Stomach (tissue), 9 donors: ENCODE measurements around the gene NYNRIN. TPM values are rescaled to one million over a fixed set of nuclear protein-coding genes. Genes with fewer than 3 reads are reported as not detected.
A peak's percentile ranks its signal among the peaks of the same experiment; 100 is the strongest.

ENCODE experiments used
- DNase-seq, 2 donors: peaks; one replicate each; pipeline versions ENCODE4 v3.0.0 to v3.0.0-alpha.2; 2013 to 2019
- H3K27ac ChIP-seq, 5 donors: fragments of 200-600 bp in 4 of 5; sonication (generic) in 4 of 5; one replicate each; pipeline ENCODE4 v1.5.1; 2013 to 2019; ENCODE audit warnings: mild to moderate bottlenecking in 1 of 5, moderate library complexity in 1 of 5
- H3K27me3 ChIP-seq, 3 donors: fragments of 200-600 bp; sonication (generic); one replicate each; pipeline ENCODE4 v1.5.1; 2017 to 2019; ENCODE audit warnings: mixed run types in 1 of 3
- H3K36me3 ChIP-seq, 4 donors: fragments of 200-600 bp; sonication (generic); 1 replicate in 3 of 4; 2 replicates in 1 of 4; pipeline ENCODE4 v1.5.1; 2016 to 2019
- H3K4me1 ChIP-seq, 4 donors: fragments of 200-600 bp; sonication (generic); one replicate each; pipeline ENCODE4 v1.5.1; 2016 to 2019
- H3K4me3 ChIP-seq, 4 donors: fragments of 200-600 bp; sonication (generic) in 3 of 4; one replicate each; pipeline ENCODE4 v1.5.1; 2016 to 2019; ENCODE audit warnings: mild to moderate bottlenecking in 1 of 4
- H3K9me3 ChIP-seq, 4 donors: fragments of 200-600 bp; sonication (generic); one replicate each; pipeline ENCODE4 v1.5.1; 2016 to 2019
- EP300 ChIP-seq: sonication (generic); formaldehyde crosslinking; IDR thresholded peaks from one replicate; pipeline ENCODE4 v1.6.1; 2017; ENCODE audit warnings: antibody characterized with exemption
- POLR2A ChIP-seq, 4 donors: fragments of 450-650 bp; IDR thresholded peaks; one replicate each; pipeline ENCODE4 v1.6.1; 2016; ENCODE audit warnings: antibody characterized with exemption in 4 of 4, control low read depth in 2 of 4, mild to moderate bottlenecking in 1 of 4, moderate library complexity in 1 of 4
- POLR2AphosphoS5 ChIP-seq, 3 donors: sonication (generic); formaldehyde crosslinking; IDR thresholded peaks; one replicate each; pipeline ENCODE4 v1.6.1; 2016; ENCODE audit warnings: antibody characterized with exemption in 3 of 3
- WGBS, 5 donors: extraction: QIAGEN DNeasy Blood & Tissue Kit in 3 of 5; methylation state at CpG; one replicate each; pipeline versions ENCODE4 v1.1.5 to v1.1.7; 2013 to 2018; 5-methylcytosine and 5-hydroxymethylcytosine counted together
- intact Hi-C: fragments of 100-400 bp; cut with DNase I; formaldehyde crosslinking; loops from one replicate; pipeline ENCODE4 v1.15.1; 2023; ENCODE audit warnings: low total_unique reads
- polyA plus RNA-seq, 3 donors: library from polyadenylated mRNA; stranded (reverse); fragments of 200-250 nt; gene quantifications; one replicate each; pipeline ENCODE4 v1.2.3, GENCODE V29; 2013
- total RNA-seq, 5 donors: library from RNA; depleted of rRNA; stranded (reverse); fragments of >200 nt; gene quantifications; one replicate each; pipeline versions ENCODE4 v1.1.0 to v1.2.3, GENCODE V29; 2014 to 2016
- TF ChIP-seq, protein P1 (sequence below), 7 experiments: fragments of 450-650 bp in 4 of 7; fragments of 200-600 bp in 3 of 7; sonication (generic) in 3 of 7; IDR thresholded peaks; one replicate each; pipeline ENCODE4 v1.5.1; 2016 to 2019; ENCODE audit warnings: antibody characterized with exemption in 7 of 7, control low read depth in 2 of 7, mild to moderate bottlenecking in 1 of 7
- donor health status: healthy with polysubstance abuse.
- donor health status: Bipolar disorder and iron deficiency.
- donor health status: healthy.

Gene NYNRIN
- total and polyA plus RNA-seq, 8 donors, result 2.3 to 16.0 (median 4.3) TPM

DNA sequence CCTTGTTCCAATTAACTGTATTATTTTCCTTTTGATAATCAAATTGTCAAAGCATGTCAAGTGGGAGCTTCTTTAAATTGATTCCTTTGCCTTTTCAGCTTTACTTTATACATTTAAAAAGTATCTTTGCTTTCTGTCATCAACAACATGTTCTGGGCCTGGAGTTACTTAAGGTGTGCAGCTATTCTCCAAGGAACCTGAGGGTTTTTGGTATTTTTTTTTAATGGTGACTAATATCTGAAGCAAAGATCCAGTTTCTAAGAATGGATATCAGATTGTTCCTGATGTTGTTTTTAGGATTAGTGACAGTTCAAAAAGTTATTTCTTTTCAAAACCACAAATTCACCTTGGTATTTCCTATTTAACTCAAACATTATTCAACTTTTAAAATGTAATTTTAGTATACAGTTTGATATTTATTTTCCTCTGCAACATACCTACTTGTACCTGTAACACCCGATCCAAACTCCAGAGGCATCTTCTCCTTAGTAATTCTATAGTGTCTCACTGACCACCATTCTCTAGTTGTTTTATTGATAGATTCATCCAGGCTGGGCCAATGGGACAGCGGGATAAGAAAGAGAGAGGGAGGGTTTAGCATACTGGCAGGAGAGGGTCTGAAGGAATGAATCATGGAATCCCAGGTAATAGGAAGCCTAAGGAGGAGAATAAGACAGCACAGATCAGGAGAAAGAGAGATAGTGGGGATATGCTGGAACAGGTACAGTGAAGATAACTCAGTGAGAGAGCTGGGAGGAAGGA is 27.5 kb downstream of the NYNRIN start:
- DNase-seq, result no peak
- H3K4me3 ChIP-seq, result no peak overlapping the region
- H3K4me1 ChIP-seq, result peaks cover 50 to 80% (median 59%) of the 10 kb centered on the region in 4 donors
- no peaks in the 10 kb centered on the region for H3K27me3 ChIP-seq
- intact Hi-C loops, result no loop called here
- 42 to 66% (median 55%) methylated on average over 2 of the region's 2 CpGs for WGBS, 5 donors
- H3K9me3 ChIP-seq, result no peaks in the 10 kb centered on the region
- H3K27ac ChIP-seq, result peak overlapping the region; percentile 81 to 99 (median 98)
- TF ChIP-seq POLR2AphosphoS5 (IDR thresholded peaks at IDR 0.05) (no peak), EP300 (no peak), POLR2A (IDR thresholded peaks at IDR 0.05) (no peak)
- TF ChIP-seq, protein P1, sequence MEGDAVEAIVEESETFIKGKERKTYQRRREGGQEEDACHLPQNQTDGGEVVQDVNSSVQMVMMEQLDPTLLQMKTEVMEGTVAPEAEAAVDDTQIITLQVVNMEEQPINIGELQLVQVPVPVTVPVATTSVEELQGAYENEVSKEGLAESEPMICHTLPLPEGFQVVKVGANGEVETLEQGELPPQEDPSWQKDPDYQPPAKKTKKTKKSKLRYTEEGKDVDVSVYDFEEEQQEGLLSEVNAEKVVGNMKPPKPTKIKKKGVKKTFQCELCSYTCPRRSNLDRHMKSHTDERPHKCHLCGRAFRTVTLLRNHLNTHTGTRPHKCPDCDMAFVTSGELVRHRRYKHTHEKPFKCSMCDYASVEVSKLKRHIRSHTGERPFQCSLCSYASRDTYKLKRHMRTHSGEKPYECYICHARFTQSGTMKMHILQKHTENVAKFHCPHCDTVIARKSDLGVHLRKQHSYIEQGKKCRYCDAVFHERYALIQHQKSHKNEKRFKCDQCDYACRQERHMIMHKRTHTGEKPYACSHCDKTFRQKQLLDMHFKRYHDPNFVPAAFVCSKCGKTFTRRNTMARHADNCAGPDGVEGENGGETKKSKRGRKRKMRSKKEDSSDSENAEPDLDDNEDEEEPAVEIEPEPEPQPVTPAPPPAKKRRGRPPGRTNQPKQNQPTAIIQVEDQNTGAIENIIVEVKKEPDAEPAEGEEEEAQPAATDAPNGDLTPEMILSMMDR (IDR thresholded peaks at IDR 0.05), result no peak
- peaks cover 0 to 3% (median 1%) of the 10 kb centered on the region in 4 donors for H3K36me3 ChIP-seq

DNA sequence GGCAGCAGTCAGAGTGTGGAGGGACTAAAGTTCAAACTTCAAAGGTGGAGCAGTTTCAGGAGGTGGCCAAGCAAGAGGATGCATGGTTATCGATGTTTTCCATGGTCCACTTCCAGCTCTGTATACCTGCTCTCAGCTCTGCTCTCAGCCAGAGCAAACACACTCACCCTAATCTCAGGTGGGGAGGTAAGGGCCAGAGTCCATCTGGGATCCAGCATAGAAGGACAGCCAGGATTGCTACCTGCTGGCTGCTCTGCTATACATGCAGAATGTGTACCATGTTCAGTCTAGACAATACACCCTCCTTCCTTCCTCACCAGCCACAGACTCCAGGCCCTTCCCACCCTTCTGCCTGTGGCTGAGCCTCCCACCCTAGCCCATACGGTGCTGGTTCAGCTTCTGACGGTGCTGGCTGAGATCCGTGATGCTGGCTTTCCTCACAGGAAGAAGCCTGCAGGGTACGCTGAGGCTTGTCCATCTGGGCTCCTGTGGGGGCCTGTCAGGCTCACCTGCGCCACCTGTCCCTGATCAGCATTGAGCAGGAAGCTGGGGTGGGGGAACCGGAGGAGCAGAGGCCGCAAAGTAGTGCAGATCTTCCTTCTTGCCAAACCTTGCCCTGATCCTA is 28.2 kb downstream of the NYNRIN start:
- H3K27me3 ChIP-seq, result no peaks in the 10 kb centered on the region
- H3K9me3 ChIP-seq, result no peaks in the 10 kb centered on the region
- WGBS, 5 donors, result 27 to 62% (median 38%) methylated on average over 7 to 8 of the region's 8 CpGs
- TF ChIP-seq POLR2AphosphoS5 (IDR thresholded peaks at IDR 0.05) (peak in 2 of 3 donors; percentile 83 to 84), EP300 (no peak), POLR2A (IDR thresholded peaks at IDR 0.05) (no peak)
- TF ChIP-seq, protein P1 (IDR thresholded peaks at IDR 0.05), result peak in 1 of 7 experiments; percentile 10
- peak overlapping the region; percentile 81 to 99 (median 98) for H3K27ac ChIP-seq
- peak; percentile 78 to 88 for DNase-seq
- H3K4me3 ChIP-seq, result peak overlapping the region in 1 of 4 donors; percentile 10
- H3K36me3 ChIP-seq, result peaks cover 3 to 8% (median 7%) of the 10 kb centered on the region in 4 donors
- H3K4me1 ChIP-seq, result peaks cover 57 to 85% (median 66%) of the 10 kb centered on the region in 4 donors
- intact Hi-C loops, result no loop called here

DNA sequence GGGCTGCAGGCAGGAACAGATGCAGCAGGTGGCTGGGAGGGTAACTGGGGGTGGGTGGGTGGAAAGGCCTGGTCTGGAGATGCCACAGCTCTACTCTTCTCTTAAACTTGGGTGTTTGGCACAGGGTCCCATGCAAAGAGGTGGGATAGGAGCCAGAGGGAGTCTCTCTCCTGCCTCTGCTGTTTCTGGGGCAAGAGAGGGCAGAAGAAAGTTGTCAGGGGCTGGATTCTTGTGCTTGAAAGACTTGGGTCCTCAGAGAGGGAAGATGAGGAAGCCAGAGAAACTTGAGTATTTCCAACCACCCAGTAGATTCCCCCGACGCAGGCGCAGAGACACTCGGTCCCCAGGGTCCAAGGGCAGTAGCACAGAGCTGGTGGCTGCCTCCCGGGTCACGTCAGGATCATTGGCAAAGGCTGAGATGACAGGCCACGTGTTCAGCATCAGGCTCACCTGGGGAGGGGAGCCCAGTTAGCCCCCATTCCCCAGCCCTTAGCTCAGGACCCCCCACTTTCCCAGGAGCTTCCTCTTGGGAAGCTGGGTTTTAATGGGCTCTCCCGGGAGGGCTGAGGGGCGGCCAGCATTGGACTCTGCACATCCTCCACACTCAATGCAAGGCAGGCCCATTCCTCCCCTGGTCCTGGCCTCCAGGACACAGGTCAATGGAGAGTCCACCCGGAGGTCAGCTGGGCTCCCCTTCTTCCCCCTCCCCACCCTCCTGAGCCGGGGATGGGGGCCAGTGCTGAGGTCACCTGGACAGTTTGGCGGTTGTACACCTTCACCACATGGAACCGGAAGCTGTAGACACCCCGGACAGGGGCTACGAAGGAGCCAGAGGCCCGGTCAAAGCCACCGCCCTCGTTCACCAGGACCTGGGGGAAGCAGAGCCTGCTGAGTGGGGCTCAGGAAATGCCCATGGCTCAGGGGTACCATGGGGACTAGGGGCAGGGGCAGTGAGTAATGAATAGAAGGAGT is 29.0 kb downstream of the NYNRIN start:
- no peaks in the 10 kb centered on the region for H3K27me3 ChIP-seq
- peaks cover 62 to 87% (median 69%) of the 10 kb centered on the region in 4 donors for H3K4me1 ChIP-seq
- no peak for TF ChIP-seq POLR2AphosphoS5 (IDR thresholded peaks at IDR 0.05)
- TF ChIP-seq, protein P1 (IDR thresholded peaks at IDR 0.05), result no peak
- TF ChIP-seq POLR2A (IDR thresholded peaks at IDR 0.05), result no peak
- TF ChIP-seq EP300, result no peak
- H3K27ac ChIP-seq, result peak overlapping the region; percentile 81 to 99 (median 98)
- H3K9me3 ChIP-seq, result no peaks in the 10 kb centered on the region
- intact Hi-C loops, result no loop called here
- peaks cover 11 to 16% (median 15%) of the 10 kb centered on the region in 4 donors for H3K36me3 ChIP-seq
- 68 to 82% (median 75%) methylated on average over 10 to 18 of the region's 18 CpGs for WGBS, 5 donors
- no peak for DNase-seq
- peak overlapping the region in 1 of 4 donors; percentile 10 for H3K4me3 ChIP-seq
